ENCODE measurements around the gene DNAH6. TPM values are rescaled to one million over a fixed set of nuclear protein-coding genes. Genes with fewer than 3 reads are reported as not detected.

DNAH6 gene
- total and polyA plus RNA-seq, 2 of the 13 experiments (the other 11 are each of a cell fraction or from before 2014, with no cell fraction given) = 0.01 TPM; not detected in 1

DNA sequence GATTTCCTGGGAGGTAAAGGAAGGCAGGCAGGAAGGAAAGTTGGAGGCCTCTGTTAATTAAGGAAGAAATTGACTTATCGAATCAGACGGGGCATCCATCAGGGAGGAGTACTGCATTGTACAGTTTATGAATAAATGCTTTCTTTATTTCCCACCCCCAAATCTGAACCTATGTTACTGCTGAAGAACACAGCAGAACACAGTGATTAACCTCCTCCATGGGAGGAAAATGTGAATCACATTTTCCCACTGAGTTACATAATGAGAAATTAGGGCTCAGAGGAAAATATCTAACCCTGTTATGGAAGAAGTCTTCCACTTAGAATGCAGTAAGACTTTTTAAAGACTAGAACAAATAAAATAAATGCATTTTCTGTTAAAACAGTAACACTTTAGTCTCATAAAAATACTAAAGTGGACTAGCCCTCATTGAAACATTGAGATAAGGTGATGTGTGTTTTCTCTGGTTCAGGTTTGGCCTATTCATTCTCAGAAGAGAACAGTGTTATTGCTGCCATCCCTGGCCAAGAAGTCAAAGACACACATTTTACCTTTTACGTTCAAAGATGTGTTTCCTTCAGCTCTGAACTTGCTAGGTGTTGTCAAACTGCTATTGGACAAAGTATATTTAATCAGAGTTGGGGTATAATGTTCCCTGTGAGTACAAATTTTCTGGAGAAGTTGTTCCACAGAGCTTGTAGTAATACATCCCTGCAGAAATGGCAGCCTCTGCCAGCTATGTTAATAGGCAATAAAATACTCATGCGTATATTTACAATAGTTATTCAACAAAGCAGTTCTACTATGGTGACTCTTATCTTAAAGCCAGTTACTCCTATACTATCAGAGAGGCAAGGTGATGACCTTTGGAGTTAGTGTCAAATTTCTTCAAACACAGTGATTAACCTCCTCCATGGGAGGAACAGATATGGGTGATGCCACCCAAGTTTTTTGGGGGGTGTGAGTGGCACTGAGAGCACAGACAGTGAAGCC, 11.1 kb downstream of the DNAH6 start:
- no peaks in the 10 kb centered on the region for H3K36me3 ChIP-seq (replicated peaks in 1 of 2; ENCODE audit: control insufficient read depth in 1 of 2, insufficient read depth in 2 of 2, low read length in 2 of 2)
- H4K20me1 ChIP-seq (ENCODE audit: insufficient read depth, low read length) = no peaks in the 10 kb centered on the region
- POLR2A ChIA-PET = no interaction called here
- no peaks in the 10 kb centered on the region for H3K9me3 ChIP-seq (ENCODE audit: low read length)
- CTCF ChIA-PET (ENCODE audit: low intra/inter-chr PET ratio, low total read pairs) = no interaction called here
- no TSS peak for BruUV-seq (replicated peaks)
- WGBS (ENCODE audit: low lambda C conversion rate) = 33% methylated on average over 4 of the region's 4 CpGs
- FAIRE-seq = no peak
- H3K27me3 ChIP-seq (ENCODE audit: control insufficient read depth in 1 of 2, insufficient read depth in 2 of 2, low read length in 2 of 2) = no peaks in the 10 kb centered on the region
- TF ChIP-seq IRF2 (CRISPR knock-in tag; IDR thresholded peaks at IDR 0.05) = no peak
- TF ChIP-seq, protein P1, sequence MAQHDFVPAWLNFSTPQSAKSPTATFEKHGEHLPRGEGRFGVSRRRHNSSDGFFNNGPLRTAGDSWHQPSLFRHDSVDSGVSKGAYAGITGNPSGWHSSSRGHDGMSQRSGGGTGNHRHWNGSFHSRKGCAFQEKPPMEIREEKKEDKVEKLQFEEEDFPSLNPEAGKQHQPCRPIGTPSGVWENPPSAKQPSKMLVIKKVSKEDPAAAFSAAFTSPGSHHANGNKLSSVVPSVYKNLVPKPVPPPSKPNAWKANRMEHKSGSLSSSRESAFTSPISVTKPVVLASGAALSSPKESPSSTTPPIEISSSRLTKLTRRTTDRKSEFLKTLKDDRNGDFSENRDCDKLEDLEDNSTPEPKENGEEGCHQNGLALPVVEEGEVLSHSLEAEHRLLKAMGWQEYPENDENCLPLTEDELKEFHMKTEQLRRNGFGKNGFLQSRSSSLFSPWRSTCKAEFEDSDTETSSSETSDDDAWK (CRISPR knock-in tag; IDR thresholded peaks at IDR 0.05) = no peak
- TF ChIP-seq DNMT3B (CRISPR knock-in tag; conservative IDR thresholded peaks at IDR 0.05) = no peak
- TF ChIP-seq SOX6 (IDR thresholded peaks at IDR 0.05) = no peak
- no peak for TF ChIP-seq SOX6 (CRISPR knock-in tag; IDR thresholded peaks at IDR 0.05)
- TF ChIP-seq, protein P2, sequence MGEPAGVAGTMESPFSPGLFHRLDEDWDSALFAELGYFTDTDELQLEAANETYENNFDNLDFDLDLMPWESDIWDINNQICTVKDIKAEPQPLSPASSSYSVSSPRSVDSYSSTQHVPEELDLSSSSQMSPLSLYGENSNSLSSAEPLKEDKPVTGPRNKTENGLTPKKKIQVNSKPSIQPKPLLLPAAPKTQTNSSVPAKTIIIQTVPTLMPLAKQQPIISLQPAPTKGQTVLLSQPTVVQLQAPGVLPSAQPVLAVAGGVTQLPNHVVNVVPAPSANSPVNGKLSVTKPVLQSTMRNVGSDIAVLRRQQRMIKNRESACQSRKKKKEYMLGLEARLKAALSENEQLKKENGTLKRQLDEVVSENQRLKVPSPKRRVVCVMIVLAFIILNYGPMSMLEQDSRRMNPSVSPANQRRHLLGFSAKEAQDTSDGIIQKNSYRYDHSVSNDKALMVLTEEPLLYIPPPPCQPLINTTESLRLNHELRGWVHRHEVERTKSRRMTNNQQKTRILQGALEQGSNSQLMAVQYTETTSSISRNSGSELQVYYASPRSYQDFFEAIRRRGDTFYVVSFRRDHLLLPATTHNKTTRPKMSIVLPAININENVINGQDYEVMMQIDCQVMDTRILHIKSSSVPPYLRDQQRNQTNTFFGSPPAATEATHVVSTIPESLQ (CRISPR knock-in tag; conservative IDR thresholded peaks at IDR 0.05) = no peak
- no peak for TF ChIP-seq POGK (CRISPR knock-in tag; conservative IDR thresholded peaks at IDR 0.05)
- TF ChIP-seq, protein P3, sequence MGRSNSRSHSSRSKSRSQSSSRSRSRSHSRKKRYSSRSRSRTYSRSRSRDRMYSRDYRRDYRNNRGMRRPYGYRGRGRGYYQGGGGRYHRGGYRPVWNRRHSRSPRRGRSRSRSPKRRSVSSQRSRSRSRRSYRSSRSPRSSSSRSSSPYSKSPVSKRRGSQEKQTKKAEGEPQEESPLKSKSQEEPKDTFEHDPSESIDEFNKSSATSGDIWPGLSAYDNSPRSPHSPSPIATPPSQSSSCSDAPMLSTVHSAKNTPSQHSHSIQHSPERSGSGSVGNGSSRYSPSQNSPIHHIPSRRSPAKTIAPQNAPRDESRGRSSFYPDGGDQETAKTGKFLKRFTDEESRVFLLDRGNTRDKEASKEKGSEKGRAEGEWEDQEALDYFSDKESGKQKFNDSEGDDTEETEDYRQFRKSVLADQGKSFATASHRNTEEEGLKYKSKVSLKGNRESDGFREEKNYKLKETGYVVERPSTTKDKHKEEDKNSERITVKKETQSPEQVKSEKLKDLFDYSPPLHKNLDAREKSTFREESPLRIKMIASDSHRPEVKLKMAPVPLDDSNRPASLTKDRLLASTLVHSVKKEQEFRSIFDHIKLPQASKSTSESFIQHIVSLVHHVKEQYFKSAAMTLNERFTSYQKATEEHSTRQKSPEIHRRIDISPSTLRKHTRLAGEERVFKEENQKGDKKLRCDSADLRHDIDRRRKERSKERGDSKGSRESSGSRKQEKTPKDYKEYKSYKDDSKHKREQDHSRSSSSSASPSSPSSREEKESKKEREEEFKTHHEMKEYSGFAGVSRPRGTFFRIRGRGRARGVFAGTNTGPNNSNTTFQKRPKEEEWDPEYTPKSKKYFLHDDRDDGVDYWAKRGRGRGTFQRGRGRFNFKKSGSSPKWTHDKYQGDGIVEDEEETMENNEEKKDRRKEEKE (IDR thresholded peaks at IDR 0.05) = no peak
- TF ChIP-seq ZNF468 (CRISPR knock-in tag; IDR thresholded peaks at IDR 0.05) = no peak
- no peaks in the 10 kb centered on the region for H3K4me1 ChIP-seq (ENCODE audit: insufficient read depth, low read length)
- H2AFZ ChIP-seq (ENCODE audit: low read length) = no peak overlapping the region
- no peaks in the 10 kb centered on the region for H3K79me2 ChIP-seq (ENCODE audit: insufficient read depth, low read length)
- no peak overlapping the region for H3K4me3 ChIP-seq (replicated peaks in 1 of 3; ENCODE audit: insufficient read depth in 1 of 3, low read depth in 2 of 3, low read length in 3 of 3)
- H3K9ac ChIP-seq (ENCODE audit: insufficient read depth, low read depth, low read length) = no peak overlapping the region
- H3K27ac ChIP-seq (ENCODE audit: extremely low read length, insufficient read depth, low read length) = no peak overlapping the region
- H3K4me2 ChIP-seq (ENCODE audit: low read depth, low read length) = no peak overlapping the region
- DNase-seq (ENCODE audit: low spot score) = no peak
- intact Hi-C loops (cut with micrococcal nuclease; ENCODE audit: unreplicated experiment) (no loop called here), in situ Hi-C loops (cut with HindIII; ENCODE audit: extremely low pct_ligation_motif_present, low pct_unique_long_range_greater_than_20kb) (no loop called here)
- no peak for ATAC-seq
